Loucy (cell line): ENCODE results near the gene AVPR2.

Experiments
- H2AFZ ChIP-seq: fragments of 200-600 bp; sonication (generic); 2 replicates; pipeline ENCODE4 v1.6.0; 2016; ENCODE audit warnings: antibody characterized with exemption, mild to moderate bottlenecking, low read length, moderate library complexity
- H3F3A ChIP-seq: fragments of 200-600 bp; 2 replicates; pipeline ENCODE4 v1.6.0; 2016; ENCODE audit warnings: antibody characterized with exemption, low read depth, mild to moderate bottlenecking
- H3K27me3 ChIP-seq: fragments of 200-600 bp; sonication (generic); 2 replicates; pipeline ENCODE4 v1.6.1; 2014; ENCODE audit warnings: low read length, mild to moderate bottlenecking; ENCODE audit not compliant: insufficient read depth, poor library complexity, severe bottlenecking
- H3K36me3 ChIP-seq: fragments of 200-600 bp; sonication (generic); 2 replicates; pipeline ENCODE4 v1.6.1; 2016; ENCODE audit warnings: low read length; ENCODE audit not compliant: insufficient read depth
- H3K4me1 ChIP-seq: fragments of 200-600 bp; sonication (generic); 2 replicates; pipeline ENCODE4 v1.5.1; 2014; ENCODE audit warnings: low read length, mild to moderate bottlenecking; ENCODE audit not compliant: insufficient read depth, poor library complexity, severe bottlenecking
- H3K4me2 ChIP-seq: fragments of 200-600 bp; sonication (generic); 2 replicates; pipeline ENCODE4 v1.6.0; 2014; ENCODE audit warnings: antibody characterized with exemption, low read length, low read depth, mild to moderate bottlenecking; ENCODE audit not compliant: poor library complexity, severe bottlenecking
- H3K4me3 ChIP-seq: fragments of 200-600 bp; sonication (generic); 2 replicates; pipeline ENCODE4 v1.5.1; 2014; ENCODE audit warnings: low read length, mild to moderate bottlenecking, mixed read lengths; ENCODE audit not compliant: poor library complexity, severe bottlenecking
- H3K79me2 ChIP-seq: fragments of 200-600 bp; sonication (generic); 2 replicates; pipeline ENCODE4 v1.6.1; 2014; ENCODE audit warnings: low read length; ENCODE audit not compliant: insufficient read depth
- H3K9ac ChIP-seq: fragments of 200-600 bp; sonication (generic); 2 replicates; pipeline ENCODE4 v1.6.0; 2014; ENCODE audit warnings: mild to moderate bottlenecking, low read depth, low read length, moderate library complexity; ENCODE audit not compliant: poor library complexity, severe bottlenecking
- H3K9me2 ChIP-seq: fragments of 200-600 bp; sonication (generic); replicated peaks from 2 replicates; pipeline ENCODE4 v1.6.1; 2016; ENCODE audit warnings: low read depth, low read length, mixed read lengths
- H3K9me3 ChIP-seq: fragments of 200-600 bp; sonication (generic); 2 replicates; pipeline ENCODE4 v1.6.1; 2014; ENCODE audit warnings: mild to moderate bottlenecking, antibody characterized with exemption, low read length, low read depth; ENCODE audit not compliant: insufficient read depth
- H4K20me1 ChIP-seq: fragments of 200-600 bp; sonication (generic); 2 replicates; pipeline ENCODE4 v1.6.0; 2014; ENCODE audit warnings: antibody characterized with exemption, low read length, mild to moderate bottlenecking; ENCODE audit not compliant: insufficient read depth, poor library complexity, severe bottlenecking
- CTCF ChIP-seq: fragments of 200-600 bp; sonication (generic); conservative IDR thresholded peaks from 2 replicates; pipeline ENCODE4 v1.5.1; 2014; ENCODE audit warnings: mild to moderate bottlenecking, antibody characterized with exemption, low read length
- EZH2phosphoT487 ChIP-seq: fragments of 200-600 bp; IDR thresholded peaks from 2 replicates; pipeline ENCODE4 v1.6.1; 2018; ENCODE audit warnings: antibody characterized with exemption, mild to moderate bottlenecking, moderate library complexity, borderline replicate concordance

AVPR2 gene

GRCh38 chrX:153878969-153879653 is 25.4 kb upstream of the AVPR2 start:
- Histone ChIP-seq H3K36me3 (no peaks in the 10 kb centered on the region), H3F3A (no peaks in the 10 kb centered on the region), H3K4me3 (no peak overlapping the region), H3K9me2 (no peaks in the 10 kb centered on the region), H3K4me2 (no peak overlapping the region), H2AFZ (no peak overlapping the region), H3K4me1 (peaks cover 16% of the 10 kb centered on the region), H3K79me2 (no peaks in the 10 kb centered on the region), H4K20me1 (no peaks in the 10 kb centered on the region), H3K27me3 (no peaks in the 10 kb centered on the region), H3K9ac (no peak overlapping the region), H3K9me3 (no peaks in the 10 kb centered on the region)
- TF ChIP-seq CTCF (no peak), EZH2phosphoT487 (no peak)

- Histone ChIP-seq H3K4me1 (peaks cover 16% of the 10 kb centered on the region), H3K36me3 (no peaks in the 10 kb centered on the region), H3F3A (no peaks in the 10 kb centered on the region), H2AFZ (no peak overlapping the region), H3K9ac (no peak overlapping the region), H3K79me2 (no peaks in the 10 kb centered on the region), H3K4me3 (no peak overlapping the region), H3K9me2 (no peaks in the 10 kb centered on the region), H4K20me1 (no peaks in the 10 kb centered on the region), H3K27me3 (no peaks in the 10 kb centered on the region), H3K9me3 (no peaks in the 10 kb centered on the region), H3K4me2 (no peak overlapping the region)
- no peak for TF ChIP-seq EZH2phosphoT487
- no peak for TF ChIP-seq CTCF
Measured at GRCh38 chrX:153879741-153880439, 24.6 kb upstream of the AVPR2 start.

GRCh38 chrX:153880440-153880815 is 24.0 kb upstream of the AVPR2 start:
- Histone ChIP-seq H2AFZ (no peak overlapping the region), H3F3A (no peaks in the 10 kb centered on the region), H3K36me3 (no peaks in the 10 kb centered on the region), H3K79me2 (no peaks in the 10 kb centered on the region), H3K4me2 (no peak overlapping the region), H3K27me3 (no peaks in the 10 kb centered on the region), H3K4me1 (peaks cover 16% of the 10 kb centered on the region), H3K9me2 (no peaks in the 10 kb centered on the region), H3K4me3 (no peak overlapping the region), H3K9me3 (no peaks in the 10 kb centered on the region), H3K9ac (no peak overlapping the region), H4K20me1 (no peaks in the 10 kb centered on the region)
- TF ChIP-seq EZH2phosphoT487 (no peak), CTCF (no peak)
